IMR-90 (cell line): ENCODE data around the gene ADTRP.

Experiments
- BHLHE40 ChIP-seq: fragments of 150-350 bp; IDR thresholded peaks from 2 replicates; pipeline ENCODE4 v1.6.1; 2016; ENCODE audit warnings: mild to moderate bottlenecking, low read depth, low read length
- CEBPB ChIP-seq: IDR thresholded peaks from 2 replicates; pipeline ENCODE4 v1.6.1; 2012; ENCODE audit warnings: low read depth, low read length, improper control_type of control experiment
- CHD1 ChIP-seq: IDR thresholded peaks from 2 replicates; pipeline ENCODE4 v1.6.1; 2012; ENCODE audit warnings: low read depth, low read length, improper control_type of control experiment
- CTCF ChIP-seq: conservative IDR thresholded peaks from 2 replicates; pipeline ENCODE4 v1.5.1; 2012; ENCODE audit warnings: mild to moderate bottlenecking, low read depth, low read length, improper control_type of control experiment
- ELK1 ChIP-seq: fragments of 150-350 bp; IDR thresholded peaks from 2 replicates; pipeline ENCODE4 v1.6.1; 2016; ENCODE audit warnings: low read depth, mild to moderate bottlenecking, low read length, moderate library complexity, borderline replicate concordance
- FOS ChIP-seq: fragments of 150-350 bp; IDR thresholded peaks from 2 replicates; pipeline ENCODE4 v1.6.1; 2016; ENCODE audit warnings: low read depth, low read length
- MAZ ChIP-seq: IDR thresholded peaks from 2 replicates; pipeline ENCODE4 v1.6.1; 2012; ENCODE audit warnings: low read depth, mild to moderate bottlenecking, low read length, improper control_type of control experiment, moderate library complexity, borderline replicate concordance
- NFE2L2 ChIP-seq: fragments of 150-350 bp; IDR thresholded peaks from 2 replicates; pipeline ENCODE4 v1.6.1; 2016; ENCODE audit warnings: low read depth, mild to moderate bottlenecking, low read length
- POLR2A ChIP-seq: IDR thresholded peaks from 2 replicates; pipeline ENCODE4 v1.6.1; 2012; ENCODE audit warnings: mild to moderate bottlenecking, low read depth, low read length
- RCOR1 ChIP-seq: IDR thresholded peaks from 2 replicates; pipeline ENCODE4 v1.6.1; 2012; ENCODE audit warnings: mild to moderate bottlenecking, low read length, improper control_type of control experiment; ENCODE audit not compliant: insufficient replicate concordance
- RFX5 ChIP-seq: IDR thresholded peaks from 2 replicates; pipeline ENCODE4 v1.8.0; 2012; ENCODE audit warnings: low read depth, mild to moderate bottlenecking, low read length, moderate library complexity
- SMC3 ChIP-seq: fragments of 150-350 bp; IDR thresholded peaks from 2 replicates; pipeline ENCODE4 v1.6.1; 2016; ENCODE audit warnings: low read depth, mild to moderate bottlenecking, antibody characterized with exemption, low read length, moderate library complexity

- TF ChIP-seq POLR2A (no peak), FOS (no peak), CTCF (no peak), MAZ (no peak), BHLHE40 (no peak), RFX5 (no peak), RCOR1 (no peak), SMC3 (no peak), CEBPB (no peak), ELK1 (no peak), NFE2L2 (no peak), CHD1 (no peak)
Measured at GRCh38 chr6:11780097-11780428, 1.5 kb upstream of the ADTRP start.
